ENCODE data around the gene TEX11. TPM values are rescaled to one million over a fixed set of nuclear protein-coding genes. Genes with fewer than 3 reads are reported as not detected.

TEX11 gene
- total RNA-seq, 4 donors from 2014 or later, result not detected

DNA sequence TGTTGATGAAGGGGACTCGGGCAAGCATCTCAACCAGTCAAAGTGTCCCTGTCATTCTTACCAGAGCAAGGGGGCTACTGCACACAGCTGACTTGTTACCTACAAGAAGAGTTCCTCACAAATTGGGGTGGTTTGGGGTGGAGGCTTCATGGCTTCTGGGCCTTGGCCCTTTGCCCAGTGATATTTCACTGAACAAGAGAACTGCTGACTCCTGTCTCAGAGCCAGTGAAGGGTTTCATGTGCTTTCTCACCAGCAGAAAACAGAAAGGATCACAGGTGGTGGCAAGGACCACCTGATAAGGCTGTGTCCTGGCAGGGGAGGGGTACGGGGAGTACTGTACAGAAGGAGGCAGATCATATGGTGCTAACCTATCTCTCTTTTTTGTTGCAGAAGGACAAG, 410.4 kb downstream of the TEX11 start:
- H3K4me3 ChIP-seq, result no peak overlapping the region
- WGBS, 2 donors, result 71 to 80% methylated on average over 1 to 2 of the region's 2 CpGs
- no peaks in the 10 kb centered on the region for H3K4me1 ChIP-seq
- H3K36me3 ChIP-seq, result peaks cover 0 to 45% (median 0%) of the 10 kb centered on the region in 3 donors
- no peaks in the 10 kb centered on the region for H3K9me3 ChIP-seq
- no peak overlapping the region for H3K27ac ChIP-seq
- no peak for DNase-seq (ENCODE audit: low spot score in 2 of 2)
- TF ChIP-seq EP300 (IDR thresholded peaks at IDR 0.05) (no peak), POLR2A (IDR thresholded peaks at IDR 0.05) (no peak)
- TF ChIP-seq, protein P1, sequence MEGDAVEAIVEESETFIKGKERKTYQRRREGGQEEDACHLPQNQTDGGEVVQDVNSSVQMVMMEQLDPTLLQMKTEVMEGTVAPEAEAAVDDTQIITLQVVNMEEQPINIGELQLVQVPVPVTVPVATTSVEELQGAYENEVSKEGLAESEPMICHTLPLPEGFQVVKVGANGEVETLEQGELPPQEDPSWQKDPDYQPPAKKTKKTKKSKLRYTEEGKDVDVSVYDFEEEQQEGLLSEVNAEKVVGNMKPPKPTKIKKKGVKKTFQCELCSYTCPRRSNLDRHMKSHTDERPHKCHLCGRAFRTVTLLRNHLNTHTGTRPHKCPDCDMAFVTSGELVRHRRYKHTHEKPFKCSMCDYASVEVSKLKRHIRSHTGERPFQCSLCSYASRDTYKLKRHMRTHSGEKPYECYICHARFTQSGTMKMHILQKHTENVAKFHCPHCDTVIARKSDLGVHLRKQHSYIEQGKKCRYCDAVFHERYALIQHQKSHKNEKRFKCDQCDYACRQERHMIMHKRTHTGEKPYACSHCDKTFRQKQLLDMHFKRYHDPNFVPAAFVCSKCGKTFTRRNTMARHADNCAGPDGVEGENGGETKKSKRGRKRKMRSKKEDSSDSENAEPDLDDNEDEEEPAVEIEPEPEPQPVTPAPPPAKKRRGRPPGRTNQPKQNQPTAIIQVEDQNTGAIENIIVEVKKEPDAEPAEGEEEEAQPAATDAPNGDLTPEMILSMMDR (IDR thresholded peaks at IDR 0.05), result no peak
- peaks cover 0 to 13% of the 10 kb centered on the region in 2 donors for H3K27me3 ChIP-seq

DNA sequence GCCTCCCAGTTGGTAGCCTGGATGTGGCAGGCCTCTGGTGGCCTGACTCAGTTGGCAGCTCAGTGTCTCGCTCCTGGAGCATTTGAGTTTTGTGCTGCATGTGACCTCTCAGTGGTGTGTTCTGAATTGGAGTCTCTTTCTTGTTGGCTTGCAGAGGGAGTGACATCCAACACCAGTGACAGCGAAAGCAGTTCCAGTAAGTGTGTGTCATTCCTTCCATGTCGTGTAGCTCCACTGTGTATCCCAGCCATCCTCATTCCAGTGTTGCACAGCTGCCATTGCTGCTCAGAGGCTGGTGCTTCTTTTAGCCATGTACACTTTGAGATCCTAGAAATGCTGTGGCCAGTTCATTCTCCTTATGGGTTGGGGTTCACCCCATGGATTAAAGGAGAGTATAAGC, 411.5 kb downstream of the TEX11 start:
- H3K27ac ChIP-seq, result no peak overlapping the region
- H3K36me3 ChIP-seq, result peaks cover 0 to 48% (median 0%) of the 10 kb centered on the region in 3 donors
- no peak overlapping the region for H3K4me3 ChIP-seq
- WGBS, 2 donors, result 88% methylated on average over 3 of the region's 3 CpGs; no CpG with 5 or more reads in 1 of the 2 donors
- H3K9me3 ChIP-seq, result no peaks in the 10 kb centered on the region
- no peak for DNase-seq (ENCODE audit: low spot score in 2 of 2)
- no peak for TF ChIP-seq EP300 (IDR thresholded peaks at IDR 0.05)
- TF ChIP-seq, protein P1 (IDR thresholded peaks at IDR 0.05), result no peak
- TF ChIP-seq POLR2A (IDR thresholded peaks at IDR 0.05), result no peak
- peaks cover 0 to 13% of the 10 kb centered on the region in 2 donors for H3K27me3 ChIP-seq
- H3K4me1 ChIP-seq, result no peaks in the 10 kb centered on the region

DNA sequence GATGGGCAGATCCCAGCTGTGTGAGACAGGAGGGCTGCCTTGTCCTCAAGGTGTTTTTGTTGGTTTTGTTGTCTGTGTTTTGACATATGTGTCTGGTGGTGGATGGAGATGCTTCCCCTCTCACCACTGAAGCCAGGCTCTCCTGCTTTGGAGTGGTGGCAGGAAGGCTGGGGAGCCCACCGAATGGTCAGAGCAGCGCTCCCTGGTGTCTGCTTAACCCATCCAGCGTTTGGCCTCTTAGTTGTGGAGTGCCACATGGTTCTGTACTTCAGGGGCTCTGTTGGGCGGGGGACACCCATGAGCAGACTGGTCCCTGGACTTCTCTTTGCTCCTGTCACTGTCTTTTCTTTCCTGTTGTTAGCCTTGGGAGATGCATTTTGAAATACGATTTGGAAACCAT, 412.0 kb downstream of the TEX11 start:
- 58 to 86% methylated on average over 2 to 4 of the region's 5 CpGs for WGBS, 2 donors
- TF ChIP-seq, protein P1 (IDR thresholded peaks at IDR 0.05), result no peak
- TF ChIP-seq EP300 (IDR thresholded peaks at IDR 0.05) (no peak), POLR2A (IDR thresholded peaks at IDR 0.05) (no peak)
- H3K27me3 ChIP-seq, result peaks cover 0 to 13% of the 10 kb centered on the region in 2 donors
- no peaks in the 10 kb centered on the region for H3K4me1 ChIP-seq
- H3K9me3 ChIP-seq, result no peaks in the 10 kb centered on the region
- no peak for DNase-seq (ENCODE audit: low spot score in 2 of 2)
- peaks cover 0 to 48% (median 0%) of the 10 kb centered on the region in 3 donors for H3K36me3 ChIP-seq
- H3K27ac ChIP-seq, result no peak overlapping the region
- no peak overlapping the region for H3K4me3 ChIP-seq

DNA sequence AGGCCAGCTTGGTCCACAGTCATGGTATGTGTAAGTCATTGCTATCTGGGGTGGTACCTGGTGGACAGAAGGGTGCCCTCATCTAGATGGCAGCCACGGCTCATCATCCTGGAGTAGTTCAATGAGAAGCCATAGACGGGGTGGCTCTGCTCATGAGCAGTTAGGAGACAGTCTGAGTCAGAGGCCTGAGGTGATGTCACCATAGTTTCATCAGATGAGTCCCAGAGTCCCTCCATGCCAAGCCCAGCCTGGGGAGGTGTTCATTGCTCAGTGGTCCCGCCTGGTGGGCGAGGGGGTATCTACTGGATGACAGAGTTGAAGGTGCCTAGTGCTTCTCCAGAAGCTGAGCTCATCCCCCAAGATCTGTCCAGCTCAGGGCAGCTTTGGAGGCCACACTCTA, 414.1 kb downstream of the TEX11 start:
- Histone ChIP-seq H3K27me3 (peaks cover 0 to 13% of the 10 kb centered on the region in 2 donors), H3K27ac (no peak overlapping the region), H3K4me3 (no peak overlapping the region), H3K4me1 (no peaks in the 10 kb centered on the region), H3K36me3 (peaks cover 0 to 33% (median 0%) of the 10 kb centered on the region in 3 donors), H3K9me3 (no peaks in the 10 kb centered on the region)
- 62 to 95% methylated on average over 4 of the region's 4 CpGs for WGBS, 2 donors
- DNase-seq (ENCODE audit: low spot score in 2 of 2), result no peak
- TF ChIP-seq EP300 (IDR thresholded peaks at IDR 0.05), result no peak
- TF ChIP-seq, protein P1 (IDR thresholded peaks at IDR 0.05), result no peak
- no peak for TF ChIP-seq POLR2A (IDR thresholded peaks at IDR 0.05)

DNA sequence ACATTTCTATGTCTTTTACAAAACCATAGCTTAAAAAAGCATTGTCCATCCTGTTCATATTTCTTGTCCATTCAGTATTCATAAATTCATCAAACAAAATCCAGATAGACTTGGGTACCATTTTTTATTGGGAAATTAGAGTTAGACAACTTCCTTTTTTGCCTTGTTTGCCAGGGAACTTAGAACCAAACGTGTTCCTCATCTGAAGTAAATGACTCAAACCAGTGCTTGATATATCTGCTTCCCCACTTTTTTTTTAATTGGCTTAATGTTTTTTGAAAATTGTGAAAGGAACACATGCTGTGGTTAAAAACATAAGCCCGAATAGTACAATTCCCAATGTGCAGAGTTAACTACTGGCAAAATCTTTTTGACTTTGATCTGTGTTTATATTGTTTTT, 419.7 kb downstream of the TEX11 start:
- peaks cover 0 to 18% (median 0%) of the 10 kb centered on the region in 3 donors for H3K36me3 ChIP-seq
- DNase-seq (ENCODE audit: low spot score in 2 of 2), result no peak
- H3K9me3 ChIP-seq, result no peaks in the 10 kb centered on the region
- H3K4me3 ChIP-seq, result no peak overlapping the region
- H3K27ac ChIP-seq, result no peak overlapping the region
- no peaks in the 10 kb centered on the region for H3K27me3 ChIP-seq
- WGBS, 2 donors, result 54 to 57% methylated on average over 2 of the region's 2 CpGs
- H3K4me1 ChIP-seq, result no peaks in the 10 kb centered on the region
- TF ChIP-seq EP300 (IDR thresholded peaks at IDR 0.05) (no peak), POLR2A (IDR thresholded peaks at IDR 0.05) (no peak)
- TF ChIP-seq, protein P1 (IDR thresholded peaks at IDR 0.05), result no peak
